ENCODE measurements around the gene CEP152.
"Not testable (repeated sequence)": the region's sequence is repeated elsewhere in the genome, so short reads cannot be mapped to it uniquely, and the experiment has no call there.

CEP152 gene

GRCh38 chr15:48811325-48811958 lies 573 bp upstream of the CEP152 start:
- no peak for DNase-seq (ENCODE audit: low read depth in 2 of 2)

GRCh38 chr15:48806151-48806550 lies 4.7 kb downstream of the CEP152 start:
- peak in 1 of 2 experiments; percentile 16 for DNase-seq (ENCODE audit: low read depth in 2 of 2)

- DNase-seq (ENCODE audit: low read depth in 2 of 2), result no peak
Observed at GRCh38 chr15:48805591-48805990, 5.3 kb downstream of the CEP152 start.

- DNase-seq (ENCODE audit: low read depth in 2 of 2), result no peak
Observed at GRCh38 chr15:48803877-48804276, 7.0 kb downstream of the CEP152 start.

GRCh38 chr15:48802867-48803266 lies 8.0 kb downstream of the CEP152 start:
- DNase-seq (ENCODE audit: low read depth in 2 of 2), result peak; percentile 75

- no peak for DNase-seq (ENCODE audit: low read depth in 2 of 2)
Observed at GRCh38 chr15:48802257-48802656, 8.6 kb downstream of the CEP152 start.

- peak in 1 of 2 experiments; percentile 29 for DNase-seq (ENCODE audit: low read depth in 2 of 2)
Observed at GRCh38 chr15:48800811-48801455, 9.9 kb downstream of the CEP152 start.

GRCh38 chr15:48800245-48800644 lies 10.6 kb downstream of the CEP152 start:
- DNase-seq (ENCODE audit: low read depth in 2 of 2), result no peak

- DNase-seq (ENCODE audit: low read depth in 2 of 2), result no peak
Observed at GRCh38 chr15:48798319-48798718, 12.6 kb downstream of the CEP152 start.

GRCh38 chr15:48796930-48797329 lies 13.9 kb downstream of the CEP152 start:
- DNase-seq (ENCODE audit: low read depth in 2 of 2), result no peak

GRCh38 chr15:48796521-48796920 lies 14.3 kb downstream of the CEP152 start:
- DNase-seq (ENCODE audit: low read depth in 2 of 2), result no peak

GRCh38 chr15:48795901-48796300 lies 15.0 kb downstream of the CEP152 start:
- no peak for DNase-seq (ENCODE audit: low read depth in 2 of 2)

GRCh38 chr15:48794697-48795134 lies 16.2 kb downstream of the CEP152 start:
- DNase-seq (ENCODE audit: low read depth in 2 of 2), result no peak

- no peak for DNase-seq (ENCODE audit: low read depth in 2 of 2)
Observed at GRCh38 chr15:48792408-48792807, 18.5 kb downstream of the CEP152 start.

GRCh38 chr15:48790466-48791115 lies 20.3 kb downstream of the CEP152 start:
- DNase-seq (ENCODE audit: low read depth in 2 of 2), result not testable (repeated sequence)

GRCh38 chr15:48785712-48786111 lies 25.2 kb downstream of the CEP152 start:
- no peak for DNase-seq (ENCODE audit: low read depth in 2 of 2)

GRCh38 chr15:48785195-48785594 lies 25.7 kb downstream of the CEP152 start:
- DNase-seq (ENCODE audit: low read depth in 2 of 2), result no peak

GRCh38 chr15:48784756-48785155 lies 26.1 kb downstream of the CEP152 start:
- no peak for DNase-seq (ENCODE audit: low read depth in 2 of 2)

- no peak for DNase-seq (ENCODE audit: low read depth in 2 of 2)
Observed at GRCh38 chr15:48782911-48783310, 28.0 kb downstream of the CEP152 start.

GRCh38 chr15:48781481-48782081 lies 29.3 kb downstream of the CEP152 start:
- no peak for DNase-seq (ENCODE audit: low read depth in 2 of 2)

- peak in 1 of 2 experiments; percentile 9 for DNase-seq (ENCODE audit: low read depth in 2 of 2)
Observed at GRCh38 chr15:48781017-48781416, 29.9 kb downstream of the CEP152 start.

GRCh38 chr15:48778331-48778730 lies 32.5 kb downstream of the CEP152 start:
- DNase-seq (ENCODE audit: low read depth in 2 of 2), result no peak

Measured in fibroblast of skin of left quadriceps (primary cell).